DOHH2 (cell line): ENCODE measurements around the gene FLVCR1.

ENCODE experiments used
- CTCF ChIP-seq: fragments of 200-600 bp; sonication (generic); IDR thresholded peaks from one replicate; pipeline ENCODE4 v1.5.1; 2014; ENCODE audit warnings: antibody characterized with exemption, mild to moderate bottlenecking, low read depth, low read length; ENCODE audit not compliant: poor library complexity, severe bottlenecking
- EZH2phosphoT487 ChIP-seq: fragments of 200-600 bp; sonication (generic); IDR thresholded peaks from 2 replicates; pipeline ENCODE4 v1.6.1; 2017; ENCODE audit warnings: borderline replicate concordance, mild to moderate bottlenecking, antibody characterized with exemption, low read length, moderate library complexity, mixed read lengths

GRCh38 chr1:212918824-212919223, 60.7 kb downstream of the FLVCR1 start:
- TF ChIP-seq CTCF (no peak), EZH2phosphoT487 (no peak)
